H1 (cell line): ENCODE results near the gene NUP210.

Source experiments
- CBX8 ChIP-seq: fragments of 300-800, 300-1000 bp; sonication (generic); IDR thresholded peaks from 2 replicates; pipeline ENCODE4 v1.7.1; 2016; ENCODE audit warnings: low read depth, low read length, borderline replicate concordance
- CHD1 ChIP-seq: IDR thresholded peaks from 2 replicates; pipeline ENCODE4 v1.6.1; 2012; ENCODE audit warnings: low read depth, low read length, improper control_type of control experiment
- CHD2 ChIP-seq: IDR thresholded peaks from 2 replicates; pipeline ENCODE4 v1.6.1; 2012; ENCODE audit warnings: low read length, improper control_type of control experiment
- EZH2 ChIP-seq: fragments of 200-600 bp; sonication (generic); IDR thresholded peaks from 2 replicates; pipeline ENCODE4 v1.7.1; 2012; ENCODE audit warnings: low read depth, mild to moderate bottlenecking, moderate library complexity, low read length, inconsistent platforms; ENCODE audit not compliant: severe bottlenecking
- GABPA ChIP-seq: IDR thresholded peaks from 2 replicates; pipeline ENCODE4 v1.6.1; 2011; ENCODE audit warnings: mild to moderate bottlenecking, low read length, moderate library complexity, borderline replicate concordance; ENCODE audit not compliant: insufficient read depth
- GTF2F1 ChIP-seq: IDR thresholded peaks from 2 replicates; pipeline ENCODE4 v1.6.1; 2012; ENCODE audit warnings: low read depth, low read length, improper control_type of control experiment, borderline replicate concordance
- POLR2A ChIP-seq, 2 experiments: IDR thresholded peaks; 1 replicate in 1 of 2; 2 replicates in 1 of 2; pipeline ENCODE4 v1.6.1; 2011; ENCODE audit warnings: low read depth in 2 of 2, low read length in 2 of 2, mild to moderate bottlenecking in 2 of 2; ENCODE audit errors: control extremely low read depth in 1 of 2
- RAD21 ChIP-seq, 2 experiments: IDR thresholded peaks in 1 of 2; conservative IDR thresholded peaks in 1 of 2; 2 replicates each; pipeline ENCODE4 v1.6.1; 2011; ENCODE audit warnings: low read depth in 2 of 2, low read length in 2 of 2, improper control_type of control experiment in 1 of 2, inconsistent platforms in 1 of 2, mild to moderate bottlenecking in 1 of 2, moderate library complexity in 1 of 2
- SUZ12 ChIP-seq: fragments of 200-600 bp; sonication (generic); IDR thresholded peaks from 2 replicates; pipeline ENCODE4 v1.6.1; 2012; ENCODE audit warnings: mild to moderate bottlenecking, inconsistent platforms, low read length, moderate library complexity, mixed read lengths
- TAF1 ChIP-seq: IDR thresholded peaks from 2 replicates; pipeline ENCODE4 v1.6.1; 2011; ENCODE audit warnings: mild to moderate bottlenecking, low read depth, low read length
- YY1 ChIP-seq: IDR thresholded peaks from 2 replicates; pipeline ENCODE4 v1.6.1; 2011; ENCODE audit warnings: low read depth, mild to moderate bottlenecking, low read length
- TF ChIP-seq, protein P1 (sequence below), 3 experiments: IDR thresholded peaks; 1 replicate in 2 of 3; 2 replicates in 1 of 3; pipeline versions ENCODE4 v1.5.1 to v1.6.1; 2011; ENCODE audit warnings: low read length in 3 of 3, mild to moderate bottlenecking in 3 of 3, inconsistent platforms in 2 of 3, low read depth in 1 of 3, moderate library complexity in 1 of 3; ENCODE audit not compliant: insufficient read depth in 1 of 3; ENCODE audit errors: control extremely low read depth in 1 of 3
- TF ChIP-seq, protein P2 (sequence below): IDR thresholded peaks from 2 replicates; pipeline ENCODE4 v1.6.1; 2012; ENCODE audit warnings: inconsistent platforms
- TF ChIP-seq, protein P3 (sequence below): IDR thresholded peaks from 2 replicates; pipeline ENCODE4 v1.6.1; 2011; ENCODE audit warnings: low read length, improper control_type of control experiment

DNA sequence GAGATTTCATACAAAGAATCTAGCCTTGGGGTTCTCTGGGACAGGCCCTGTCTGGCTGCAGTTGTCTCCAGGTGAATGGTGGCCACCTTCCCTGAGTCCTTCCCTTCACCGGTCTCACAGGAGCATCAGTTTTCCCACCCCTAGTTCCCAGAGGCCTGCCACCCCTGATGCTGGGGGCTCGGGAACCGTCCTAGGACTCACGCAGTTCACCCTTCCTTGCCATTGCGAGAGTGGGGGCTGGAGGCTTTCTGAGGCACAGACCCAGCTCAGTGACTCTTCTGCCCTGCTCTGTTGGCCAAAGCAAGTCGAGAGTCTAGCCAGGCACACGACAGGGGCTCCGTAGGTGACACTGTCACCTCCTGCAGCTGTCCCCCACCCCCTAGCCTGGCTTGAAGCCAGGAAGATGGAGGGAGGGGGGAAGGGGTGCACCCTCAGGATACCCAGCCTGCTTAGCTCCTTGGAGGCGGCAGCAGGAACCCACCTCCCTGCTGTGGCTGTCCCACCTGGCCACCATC lies 130.3 kb downstream of the NUP210 start:
- TF ChIP-seq, protein P1, sequence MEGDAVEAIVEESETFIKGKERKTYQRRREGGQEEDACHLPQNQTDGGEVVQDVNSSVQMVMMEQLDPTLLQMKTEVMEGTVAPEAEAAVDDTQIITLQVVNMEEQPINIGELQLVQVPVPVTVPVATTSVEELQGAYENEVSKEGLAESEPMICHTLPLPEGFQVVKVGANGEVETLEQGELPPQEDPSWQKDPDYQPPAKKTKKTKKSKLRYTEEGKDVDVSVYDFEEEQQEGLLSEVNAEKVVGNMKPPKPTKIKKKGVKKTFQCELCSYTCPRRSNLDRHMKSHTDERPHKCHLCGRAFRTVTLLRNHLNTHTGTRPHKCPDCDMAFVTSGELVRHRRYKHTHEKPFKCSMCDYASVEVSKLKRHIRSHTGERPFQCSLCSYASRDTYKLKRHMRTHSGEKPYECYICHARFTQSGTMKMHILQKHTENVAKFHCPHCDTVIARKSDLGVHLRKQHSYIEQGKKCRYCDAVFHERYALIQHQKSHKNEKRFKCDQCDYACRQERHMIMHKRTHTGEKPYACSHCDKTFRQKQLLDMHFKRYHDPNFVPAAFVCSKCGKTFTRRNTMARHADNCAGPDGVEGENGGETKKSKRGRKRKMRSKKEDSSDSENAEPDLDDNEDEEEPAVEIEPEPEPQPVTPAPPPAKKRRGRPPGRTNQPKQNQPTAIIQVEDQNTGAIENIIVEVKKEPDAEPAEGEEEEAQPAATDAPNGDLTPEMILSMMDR (IDR thresholded peaks at IDR 0.05; ENCODE audit: control extremely low read depth in 1 of 3, insufficient read depth in 1 of 3, low read depth in 1 of 3, low read length in 3 of 3): no peak
- TF ChIP-seq TAF1 (no peak), RAD21 (IDR thresholded peaks at IDR 0.05 in 1 of 2, conservative IDR thresholded peaks at IDR 0.05 in 1 of 2; ENCODE audit: low read depth in 2 of 2, low read length in 2 of 2) (no peak), POLR2A (IDR thresholded peaks at IDR 0.05; ENCODE audit: control extremely low read depth in 1 of 2, low read depth in 2 of 2, low read length in 2 of 2) (no peak), EZH2 (no peak), SUZ12 (no peak), CHD2 (no peak), GABPA (no peak), YY1 (no peak), CHD1 (no peak), CBX8 (no peak), GTF2F1 (no peak)
- TF ChIP-seq, protein P2, sequence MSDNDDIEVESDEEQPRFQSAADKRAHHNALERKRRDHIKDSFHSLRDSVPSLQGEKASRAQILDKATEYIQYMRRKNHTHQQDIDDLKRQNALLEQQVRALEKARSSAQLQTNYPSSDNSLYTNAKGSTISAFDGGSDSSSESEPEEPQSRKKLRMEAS: no peak
- TF ChIP-seq, protein P3, sequence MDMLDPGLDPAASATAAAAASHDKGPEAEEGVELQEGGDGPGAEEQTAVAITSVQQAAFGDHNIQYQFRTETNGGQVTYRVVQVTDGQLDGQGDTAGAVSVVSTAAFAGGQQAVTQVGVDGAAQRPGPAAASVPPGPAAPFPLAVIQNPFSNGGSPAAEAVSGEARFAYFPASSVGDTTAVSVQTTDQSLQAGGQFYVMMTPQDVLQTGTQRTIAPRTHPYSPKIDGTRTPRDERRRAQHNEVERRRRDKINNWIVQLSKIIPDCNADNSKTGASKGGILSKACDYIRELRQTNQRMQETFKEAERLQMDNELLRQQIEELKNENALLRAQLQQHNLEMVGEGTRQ: no peak
